GM19043 (cell line): ENCODE results near the gene TRAIP.

Experiments
- ATAC-seq: cut with Tn5 transposase; IDR thresholded peaks from one replicate; pipeline ENCODE4 v1.9.1; 2021; ENCODE audit warnings: low read depth; ENCODE audit not compliant: unreplicated experiment

The TRAIP gene

DNA sequence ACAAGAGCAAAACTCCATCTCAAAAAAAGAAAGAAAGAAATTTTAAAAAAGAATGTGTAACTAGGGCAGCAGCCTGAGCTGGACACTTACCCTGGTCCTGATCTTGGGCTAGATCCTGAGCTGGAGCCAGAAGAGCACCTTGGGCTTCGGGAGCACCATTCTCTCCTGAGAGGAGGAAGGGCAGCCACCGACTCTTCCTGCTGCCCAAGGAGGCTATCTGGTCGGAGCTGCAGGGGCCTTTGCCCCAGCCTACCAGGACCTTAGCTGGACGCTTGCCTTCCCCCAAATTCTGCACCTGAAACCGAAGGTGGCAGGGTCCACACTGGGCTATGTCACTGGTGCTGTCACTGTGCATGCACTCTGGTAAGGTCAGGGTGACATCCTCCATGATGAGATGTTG lies 20.2 kb upstream of the TRAIP start:
- ATAC-seq = no peak

DNA sequence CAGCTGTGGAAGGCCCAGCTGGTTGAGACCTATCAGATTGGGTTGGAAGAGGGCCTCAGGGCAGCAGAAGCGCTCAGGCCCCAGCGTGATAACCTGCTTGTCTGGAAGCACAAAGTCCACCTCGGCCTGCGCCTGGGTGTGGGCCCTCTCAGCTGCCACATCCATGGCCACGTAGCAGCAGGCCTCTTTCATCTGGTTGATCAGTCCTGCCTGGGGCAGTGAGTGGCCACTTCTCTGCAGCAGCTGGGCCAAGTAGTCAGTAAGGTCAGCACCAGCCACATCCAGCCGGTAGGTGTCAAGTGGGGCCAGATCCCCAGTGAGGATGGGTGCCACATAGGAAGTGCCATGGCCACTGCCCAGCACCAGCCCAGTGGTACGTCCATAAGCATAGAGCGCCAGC lies 17.3 kb upstream of the TRAIP start:
- ATAC-seq = no peak

DNA sequence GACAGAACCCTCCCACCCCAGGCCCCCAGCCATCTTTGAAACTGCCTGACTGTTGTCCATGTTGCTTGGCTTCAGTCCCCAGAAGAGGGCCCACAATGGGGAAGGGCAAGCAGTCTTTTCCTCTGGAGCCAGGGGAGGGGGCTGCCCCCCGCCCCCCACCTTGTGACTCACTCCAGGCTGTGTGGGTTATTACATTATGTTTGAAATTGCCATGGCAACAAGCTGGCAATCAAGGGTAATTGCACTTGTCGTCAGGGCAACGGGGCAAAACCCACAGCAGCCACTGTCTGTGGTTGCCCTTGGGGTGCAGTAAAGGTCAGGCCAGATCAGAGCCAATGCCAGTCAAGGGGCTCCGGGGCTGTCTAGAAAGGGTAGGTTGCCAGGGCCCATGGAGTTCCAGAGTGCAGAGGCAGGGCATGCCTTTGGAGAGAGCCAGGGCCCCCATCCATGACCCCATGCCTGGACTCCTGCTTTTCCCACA lies 16.5 kb upstream of the TRAIP start:
- ATAC-seq = no peak

DNA sequence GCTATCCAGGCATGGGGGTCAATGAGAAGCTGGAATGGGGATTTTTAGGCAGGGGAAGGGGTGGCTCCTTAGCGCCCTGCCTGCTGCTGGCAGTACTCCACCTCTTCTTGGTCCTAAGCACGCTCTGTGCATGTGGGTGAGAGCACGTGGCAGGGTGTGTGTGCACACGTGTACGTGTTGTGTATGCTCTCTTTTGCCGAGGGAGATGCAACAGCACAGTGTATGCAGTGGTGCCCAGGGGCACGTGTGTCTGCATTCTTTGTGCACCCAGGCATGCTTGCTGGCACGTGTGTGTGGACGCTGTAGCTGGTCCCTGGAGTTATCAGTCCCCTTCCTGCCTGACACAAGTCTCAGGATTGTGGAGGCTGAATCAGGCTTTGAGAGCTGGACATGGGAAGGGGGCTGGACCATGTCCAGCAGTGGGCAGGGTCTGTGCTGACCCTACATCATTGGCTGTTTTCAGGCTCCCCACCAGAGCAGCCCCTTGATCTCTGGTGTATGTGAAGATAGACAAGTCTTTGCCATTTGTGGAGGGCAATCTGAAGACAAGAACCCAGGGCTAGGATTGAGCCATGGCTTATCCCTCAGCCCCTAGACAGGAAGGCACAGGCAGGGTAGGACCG lies 15.3 kb upstream of the TRAIP start:
- no peak for ATAC-seq

DNA sequence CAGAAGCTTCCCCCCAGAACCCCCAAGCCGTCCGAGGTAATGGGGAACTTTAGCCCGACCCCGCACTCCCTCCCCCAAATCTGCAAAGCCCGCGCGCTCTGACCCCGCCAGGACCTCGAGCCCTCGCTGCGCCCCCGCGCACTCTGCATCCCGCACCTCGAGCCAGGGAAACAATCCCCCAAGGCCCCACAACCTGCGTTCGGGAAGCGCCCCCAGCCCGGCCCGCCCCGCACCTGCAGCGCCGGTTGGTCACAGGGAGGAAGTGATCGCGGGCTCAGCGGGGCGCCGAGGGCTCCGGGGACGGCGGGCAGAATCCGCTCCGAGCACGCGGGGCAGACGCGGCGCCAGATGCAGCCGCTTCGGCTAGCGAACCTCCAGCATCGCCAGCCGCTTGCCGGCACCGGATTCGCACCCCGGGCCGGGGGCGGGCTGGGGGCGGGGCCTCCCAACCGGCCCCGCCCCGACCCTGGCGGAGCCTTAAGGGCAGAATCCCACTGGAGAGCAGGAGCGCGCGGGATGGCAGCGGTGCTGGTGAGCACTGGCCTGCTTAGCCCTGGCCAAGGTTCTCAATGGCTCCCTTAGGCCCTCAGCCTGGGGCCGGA lies 13.3 kb upstream of the TRAIP start, which contains the start of gene CAMKV:
Gene CAMKV (minus strand): TSS at position 382 of the 602 bp plus-strand sequence. CDS start 7,518 bp downstream, outside the sequence.
- ATAC-seq = no peak

DNA sequence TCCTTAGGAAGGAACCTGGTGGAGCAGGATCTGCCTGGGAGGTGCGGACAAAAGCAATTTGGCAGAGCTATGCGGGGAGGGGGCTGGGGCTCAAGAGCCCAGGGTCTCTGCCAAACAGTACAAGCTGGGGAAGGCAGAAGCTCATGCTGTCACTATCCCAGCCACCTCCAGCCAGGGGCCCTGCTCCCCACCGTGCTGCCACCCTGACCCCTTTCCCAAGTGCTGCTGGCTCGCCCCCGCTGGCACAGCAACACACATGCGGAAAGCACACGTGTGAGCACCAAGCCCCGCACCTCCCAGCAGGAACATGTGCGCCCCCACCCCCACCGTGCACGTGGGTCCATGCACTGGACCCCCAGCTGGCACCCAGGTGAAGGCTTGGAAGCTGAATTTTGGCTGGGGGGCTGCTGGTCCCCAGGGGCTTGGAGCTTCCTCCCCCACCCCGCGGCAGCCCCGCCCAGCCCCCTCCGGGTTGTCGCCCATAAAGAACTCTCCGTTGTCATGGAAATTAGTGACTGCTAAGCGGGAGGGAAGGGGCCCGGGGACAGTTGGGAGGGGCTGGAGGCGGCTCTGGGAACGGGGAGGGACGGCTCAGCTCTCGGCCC lies 12.6 kb upstream of the TRAIP start:
- ATAC-seq = no peak

DNA sequence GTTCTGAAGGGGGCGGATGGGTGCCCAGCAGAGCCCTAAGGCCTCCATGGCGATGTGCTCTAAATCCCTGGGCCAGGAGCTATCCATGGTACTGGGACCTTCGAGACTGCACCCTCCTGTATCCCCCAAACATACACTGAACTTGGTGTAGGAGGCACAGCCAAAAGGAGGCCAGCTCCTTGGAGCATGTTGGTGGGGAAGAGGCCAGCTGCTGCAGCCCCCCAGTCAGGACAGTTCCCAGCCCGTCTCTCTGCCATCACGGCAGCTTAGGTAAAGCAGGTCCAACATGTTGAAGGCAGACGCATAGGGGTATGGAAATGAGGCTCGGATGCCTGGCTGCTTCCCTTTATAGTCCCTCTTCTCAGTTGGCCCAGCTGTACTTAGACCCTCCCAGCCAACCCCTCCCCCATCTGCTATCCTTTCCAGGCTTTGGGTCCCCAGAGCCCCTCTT lies 11.5 kb upstream of the TRAIP start:
- no peak for ATAC-seq

DNA sequence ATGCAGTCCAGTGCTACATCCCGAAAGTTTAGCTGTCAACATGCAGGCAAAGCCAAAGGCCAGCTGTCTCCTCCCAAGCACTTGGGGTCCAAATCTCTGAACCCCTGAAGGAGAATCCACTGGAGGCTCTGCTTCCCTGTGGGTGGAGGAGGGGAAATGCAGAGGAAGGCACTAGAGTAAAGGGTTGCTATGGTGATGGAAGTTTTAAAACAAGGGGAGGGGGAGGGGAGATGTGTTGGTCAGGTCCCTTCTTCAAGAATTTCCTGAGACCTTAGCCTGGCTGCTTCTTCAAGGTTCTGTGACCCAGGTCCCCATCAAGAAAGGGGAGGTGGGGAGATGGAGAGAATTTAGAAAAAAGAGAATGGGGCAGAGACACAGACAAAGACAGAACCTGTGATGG lies 11.0 kb upstream of the TRAIP start:
- ATAC-seq = no peak

DNA sequence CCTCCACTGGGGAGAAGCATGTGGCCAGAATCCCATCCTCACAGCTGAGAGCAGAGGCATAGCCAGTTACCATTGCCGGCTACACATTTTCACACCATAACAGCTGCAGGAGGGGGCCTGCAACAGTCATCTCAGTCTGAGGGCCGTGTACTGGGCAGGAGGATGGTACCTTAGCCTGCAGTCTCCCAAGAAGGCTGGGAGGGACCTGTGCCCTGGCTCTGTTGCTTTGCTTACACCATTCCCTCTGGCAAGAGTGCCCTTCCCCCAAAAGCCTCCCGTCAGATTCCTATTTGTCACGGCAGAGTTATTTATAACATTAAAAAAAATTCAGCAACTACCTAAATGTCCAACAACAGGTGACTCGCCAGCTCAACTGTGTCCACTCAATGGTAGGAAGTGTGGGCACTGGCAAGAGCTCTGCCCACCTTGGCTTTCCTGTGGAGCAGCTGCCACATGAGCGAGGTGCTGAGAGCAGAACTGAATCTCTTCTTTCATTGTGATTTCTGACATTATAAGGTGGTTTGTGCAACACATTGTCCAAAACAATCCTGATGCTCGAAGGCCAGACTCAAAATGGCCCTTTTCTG lies 8.9 kb upstream of the TRAIP start:
- no peak for ATAC-seq

DNA sequence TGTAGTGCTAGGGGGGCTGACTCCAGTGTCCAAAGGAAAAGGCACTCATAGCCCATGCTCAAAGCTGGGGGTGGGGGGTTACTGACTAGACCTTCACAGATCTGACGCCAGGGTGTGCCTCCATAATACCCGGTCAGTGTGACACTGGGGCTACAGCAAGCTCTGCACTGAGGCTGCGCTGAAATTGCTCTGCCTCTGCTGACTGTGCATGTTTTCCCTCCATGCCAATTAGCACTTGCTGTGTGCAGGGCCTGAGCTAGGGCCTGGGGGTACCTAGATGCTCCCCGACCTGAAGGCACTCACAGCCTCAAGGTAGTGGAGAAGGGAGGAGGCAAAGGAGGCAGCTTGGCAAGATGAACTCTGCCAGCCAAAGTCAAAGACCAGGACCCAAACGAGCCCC lies 8.1 kb upstream of the TRAIP start:
- no peak for ATAC-seq

DNA sequence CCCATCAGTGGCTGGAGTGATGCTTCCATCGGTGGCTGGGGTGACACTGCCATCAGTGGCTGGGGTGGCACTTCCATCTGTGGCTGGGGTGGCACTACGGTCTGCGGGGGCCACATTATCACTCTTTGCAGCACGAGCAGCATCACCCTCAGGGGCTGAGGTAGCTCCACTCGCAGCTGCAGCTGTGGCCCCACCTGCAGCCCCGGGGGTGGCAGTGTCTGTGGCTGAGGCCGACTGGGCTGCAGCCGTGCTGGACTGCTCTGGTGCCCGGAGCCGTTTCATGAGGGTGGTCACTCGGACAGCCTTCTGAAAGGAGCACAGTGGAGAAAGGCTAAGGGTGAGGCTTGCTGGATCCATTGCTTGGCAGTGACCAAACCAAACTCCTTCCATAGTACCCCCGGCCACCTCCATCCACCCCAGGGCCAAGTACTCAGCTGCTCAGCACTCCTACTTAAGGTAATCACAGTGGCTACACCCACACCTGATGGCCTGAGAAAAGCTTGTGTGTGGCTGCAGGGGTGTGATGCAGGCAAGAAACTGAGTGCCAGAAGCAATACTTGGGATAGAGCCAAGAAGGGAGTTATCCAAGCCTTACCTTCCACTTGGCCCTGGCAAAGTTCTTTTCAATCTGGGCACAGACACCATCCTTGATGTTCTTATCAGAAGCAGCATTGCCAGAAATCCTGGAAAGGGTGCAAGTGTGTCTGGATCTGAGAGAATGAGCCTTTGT lies 3.4 kb upstream of the TRAIP start:
- ATAC-seq = no peak

DNA sequence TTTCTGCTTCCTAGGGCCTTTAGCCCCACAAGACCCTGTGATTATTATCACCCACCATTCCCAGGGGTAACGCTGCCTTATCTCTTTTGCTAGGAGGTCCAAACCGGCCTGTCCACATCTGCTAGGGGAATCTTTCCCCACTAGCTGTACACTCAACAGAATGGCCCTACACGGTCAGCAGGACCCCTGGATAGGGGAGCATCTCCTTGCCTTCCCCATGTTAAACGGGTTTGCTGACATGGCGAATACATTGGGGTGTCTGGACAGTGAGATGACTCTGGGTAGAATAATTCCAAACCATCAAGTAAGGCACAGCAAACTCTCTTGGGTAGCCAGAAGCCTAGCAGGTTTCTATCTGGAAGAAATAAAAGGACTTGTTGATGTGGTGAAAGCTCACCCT lies 702 bp downstream of the TRAIP start:
- ATAC-seq = no peak

DNA sequence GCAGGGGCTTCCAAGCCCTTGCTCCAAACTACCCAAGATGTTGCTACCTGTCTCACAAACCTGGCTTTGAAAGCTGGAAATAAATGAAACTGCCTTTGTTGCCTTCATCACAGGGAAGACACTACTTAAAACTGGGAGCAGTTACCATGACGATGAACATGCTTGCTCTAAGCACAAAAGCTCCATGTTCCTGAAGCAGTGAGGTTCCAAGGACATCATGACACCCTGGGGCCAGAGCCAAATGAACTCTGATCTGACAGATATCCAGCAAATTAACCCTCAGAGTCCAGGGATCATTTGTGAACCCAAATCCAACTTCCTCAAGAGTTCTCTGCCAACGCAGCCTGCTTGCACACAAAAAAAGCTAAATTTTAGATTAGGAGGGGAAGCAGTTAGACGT lies 10.7 kb downstream of the TRAIP start:
- no peak for ATAC-seq

DNA sequence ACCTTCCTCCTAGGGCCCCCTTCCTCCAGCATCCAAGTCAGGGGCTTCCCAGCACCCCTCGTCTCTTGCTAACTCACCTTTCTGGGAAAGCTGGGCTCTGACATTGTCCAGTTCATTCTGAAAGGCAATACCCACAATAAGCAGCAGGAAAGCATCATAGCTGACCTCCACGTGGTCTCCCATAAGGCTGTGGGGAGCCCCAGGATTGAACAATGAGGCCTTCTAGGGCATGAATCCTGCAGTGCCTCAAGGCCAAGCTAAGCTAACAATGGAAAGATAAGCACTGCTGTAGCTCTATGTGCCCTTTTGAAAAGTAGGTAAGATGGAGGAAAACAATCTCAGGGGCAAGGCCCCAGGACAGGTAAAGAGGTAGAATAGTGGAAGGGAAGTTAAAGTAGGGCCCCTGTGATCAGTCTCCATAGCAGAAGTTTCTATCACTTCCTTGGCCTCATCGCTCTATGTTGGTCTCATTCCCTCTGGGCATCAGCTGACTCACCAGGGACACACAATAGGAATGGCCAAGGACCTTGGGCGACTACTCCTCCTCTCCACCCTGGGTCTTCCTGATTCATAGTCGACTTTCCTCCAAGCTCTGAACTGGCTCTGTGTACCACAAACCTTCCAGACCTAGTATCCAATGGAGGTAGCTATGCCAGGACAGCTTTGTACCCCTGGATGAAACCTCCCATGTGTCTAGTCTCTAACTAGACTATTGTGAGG lies 11.7 kb downstream of the TRAIP start:
- no peak for ATAC-seq

DNA sequence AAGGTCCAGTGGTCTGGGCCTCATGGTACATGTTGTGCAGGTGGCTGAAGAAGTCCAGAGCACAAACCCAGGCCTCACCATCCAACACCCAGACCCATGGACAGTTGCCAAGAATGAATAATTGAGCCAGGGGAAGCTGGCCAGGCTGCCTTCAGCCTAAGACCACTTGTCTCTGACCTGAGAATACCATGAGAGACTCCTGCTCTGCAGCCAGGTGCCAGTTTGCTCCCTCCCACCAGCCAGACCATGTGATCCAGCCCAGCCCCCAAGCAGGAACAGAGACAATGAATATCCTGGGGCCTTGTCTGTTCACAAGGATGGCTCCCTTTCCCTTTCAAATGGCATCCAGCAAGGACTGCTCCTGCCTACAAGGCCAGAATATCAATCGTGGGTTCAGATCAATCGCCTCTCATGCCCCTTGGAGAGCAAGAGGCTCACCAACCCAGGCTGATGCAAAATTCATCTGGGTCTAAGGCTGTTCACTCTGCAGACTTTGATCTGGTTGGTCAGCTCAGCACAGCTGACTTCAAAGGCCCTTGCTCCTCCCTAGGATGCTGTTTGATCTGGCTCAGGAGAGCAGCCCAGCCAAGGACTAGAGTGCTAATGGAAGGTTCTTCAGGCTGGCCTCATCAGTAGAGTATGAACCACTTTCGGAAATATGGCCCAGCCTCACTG lies 13.4 kb downstream of the TRAIP start:
- no peak for ATAC-seq

DNA sequence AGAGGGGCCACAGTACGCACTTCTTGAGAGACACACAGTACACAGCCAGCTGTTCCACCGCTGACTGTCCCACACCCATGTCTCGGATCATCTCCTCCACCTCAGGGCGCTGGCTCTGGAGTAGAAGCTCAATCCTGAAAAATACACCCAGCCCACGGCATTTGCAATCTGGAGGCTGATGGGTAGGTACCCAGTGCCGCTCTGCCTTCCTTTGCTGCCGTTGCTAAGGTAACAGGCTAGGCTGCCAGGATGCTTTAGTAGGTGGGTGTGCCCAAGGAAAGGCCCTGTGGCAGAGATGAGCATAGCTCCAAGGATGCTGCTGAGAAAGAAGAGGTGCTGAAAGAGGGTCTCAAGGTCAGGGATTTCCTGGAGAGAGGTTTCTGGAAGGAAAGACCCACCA lies 14.6 kb downstream of the TRAIP start:
- ATAC-seq = no peak

DNA sequence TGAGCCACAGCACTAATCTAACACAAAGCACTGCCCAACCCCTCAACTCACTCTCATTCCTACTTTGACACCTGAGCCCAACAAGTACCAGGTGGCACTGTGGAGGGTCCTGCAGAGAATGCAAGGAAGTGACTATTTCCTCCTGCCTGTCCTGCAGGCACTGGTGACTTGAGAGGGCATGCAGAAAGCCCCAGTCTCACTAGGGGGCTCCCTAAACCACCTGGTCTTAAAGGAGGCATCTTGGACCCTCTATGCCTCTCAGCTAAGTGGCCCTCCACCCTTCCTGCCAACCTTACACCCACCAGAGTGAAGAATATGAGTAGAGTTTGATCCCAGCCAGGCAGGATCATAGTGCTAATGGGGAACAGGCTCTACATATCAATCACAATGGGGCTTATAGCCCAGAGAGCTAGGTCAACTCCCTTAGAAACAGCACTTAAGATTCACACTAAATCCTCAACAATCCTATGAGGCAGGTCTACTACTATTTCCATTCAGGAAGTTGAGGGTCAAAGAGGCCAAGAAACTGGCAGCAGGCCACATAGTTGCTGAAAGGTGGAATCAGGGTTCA lies 15.2 kb downstream of the TRAIP start:
- ATAC-seq = no peak

DNA sequence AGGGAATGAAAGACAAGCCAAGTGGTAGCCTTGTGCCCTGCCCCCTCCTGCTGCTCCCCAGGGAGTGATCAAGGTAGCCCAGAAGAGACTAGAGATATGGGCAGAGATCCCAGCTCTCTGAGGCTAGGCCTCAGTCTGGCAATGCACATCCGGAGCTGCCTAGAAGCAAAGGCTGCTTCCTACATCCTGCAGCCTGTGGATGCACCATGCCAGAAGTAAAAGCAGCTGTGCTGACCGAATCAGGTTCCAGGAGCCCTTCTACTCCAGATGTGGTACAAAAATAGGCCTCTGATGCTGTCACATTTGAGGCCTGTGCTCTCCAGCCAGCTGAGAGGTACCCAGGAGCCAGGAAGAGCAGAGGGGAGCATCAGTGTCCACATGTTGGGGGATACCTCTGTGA lies 16.0 kb downstream of the TRAIP start:
- ATAC-seq = no peak

DNA sequence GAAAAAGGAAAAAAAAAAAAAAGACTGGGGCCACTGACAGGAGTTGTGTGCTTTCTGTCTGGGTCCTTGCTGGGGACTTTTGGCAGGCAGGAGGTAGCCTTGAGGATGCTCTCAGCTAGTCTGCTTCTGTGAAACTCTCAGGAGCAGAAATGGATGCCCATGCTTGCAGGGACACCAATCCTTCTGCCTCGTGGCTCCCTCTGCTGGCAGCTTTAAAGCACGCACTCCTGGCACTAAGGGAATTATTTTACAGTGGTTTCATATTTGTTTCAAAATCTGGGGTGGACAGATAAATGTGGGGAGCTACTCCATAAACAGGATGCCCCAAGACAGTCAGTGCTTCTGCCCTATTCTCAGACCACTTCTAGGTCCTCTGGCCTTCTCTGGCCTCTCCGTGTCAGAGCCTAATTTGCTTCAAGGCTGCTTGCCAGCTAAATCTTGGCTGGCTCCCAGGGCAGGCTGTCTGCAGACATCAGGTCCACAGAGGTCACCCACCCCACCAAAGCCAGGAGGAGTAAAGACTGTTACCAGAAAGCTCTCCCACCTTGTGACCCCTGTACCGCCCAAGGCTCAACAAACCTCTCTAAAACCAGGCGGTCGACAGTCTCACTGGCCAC lies 17.1 kb downstream of the TRAIP start:
- ATAC-seq = no peak
